GM18873 (cell line): Measurements from ENCODE around the gene PUS3.
"Not testable (repeated sequence)": the region's sequence is repeated elsewhere in the genome, so short reads cannot be mapped to it uniquely, and the experiment has no call there.

Source experiments
- ATAC-seq: cut with Tn5 transposase; IDR thresholded peaks from one replicate; pipeline ENCODE4 v1.9.1; 2021; ENCODE audit warnings: mild to moderate bottlenecking, moderate library complexity, moderate number of reproducible peaks; ENCODE audit not compliant: unreplicated experiment, low FRiP score

PUS3 gene

GRCh38 chr11:125922156-125922555, 19.1 kb upstream of the PUS3 start:
- no peak for ATAC-seq

GRCh38 chr11:125921042-125921441, 18.0 kb upstream of the PUS3 start:
- ATAC-seq: no peak

GRCh38 chr11:125918140-125918840, 15.3 kb upstream of the PUS3 start:
- no peak for ATAC-seq

GRCh38 chr11:125916683-125917347, 13.8 kb upstream of the PUS3 start:
- ATAC-seq: no peak

- not testable (repeated sequence) for ATAC-seq
Measured at GRCh38 chr11:125914601-125915000, 11.6 kb upstream of the PUS3 start.

- ATAC-seq: no peak
Measured at GRCh38 chr11:125910226-125910849, 7.3 kb upstream of the PUS3 start.

GRCh38 chr11:125904678-125905077, 1.7 kb upstream of the PUS3 start:
- ATAC-seq: no peak

- no peak for ATAC-seq
Measured at GRCh38 chr11:125903711-125904659, 979 bp upstream of the PUS3 start, which contains the start of gene DDX25. Gene DDX25 (plus strand): TSS chr11:125904508. CDS start chr11:125904518, 10 bp downstream.

- ATAC-seq: peak; percentile 7
Measured at GRCh38 chr11:125902277-125902926, 604 bp downstream of the PUS3 start.

GRCh38 chr11:125901872-125902271, 1.1 kb downstream of the PUS3 start:
- ATAC-seq: no peak

GRCh38 chr11:125892994-125893393, 10.0 kb downstream of the PUS3 start:
- ATAC-seq: no peak

GRCh38 chr11:125892071-125892470, 10.9 kb downstream of the PUS3 start:
- ATAC-seq: no peak

GRCh38 chr11:125890447-125891100, 12.4 kb downstream of the PUS3 start:
- ATAC-seq: no peak

- ATAC-seq: peak; percentile 91
Measured at GRCh38 chr11:125887373-125888324, 15.4 kb downstream of the PUS3 start, which contains the start of gene HYLS1. Gene HYLS1 (plus strand): TSS chr11:125887668. CDS start chr11:125899369, 11,701 bp downstream.

GRCh38 chr11:125886997-125887372, 16.0 kb downstream of the PUS3 start:
- ATAC-seq: peak; percentile 27

- ATAC-seq: no peak
Measured at GRCh38 chr11:125883375-125883774, 19.6 kb downstream of the PUS3 start.

- ATAC-seq: no peak
Measured at GRCh38 chr11:125881291-125881690, 21.7 kb downstream of the PUS3 start.

- ATAC-seq: no peak
Measured at GRCh38 chr11:125874556-125875124, 28.4 kb downstream of the PUS3 start.
